Measurements from ENCODE around the gene GTF3C5.

DNA sequence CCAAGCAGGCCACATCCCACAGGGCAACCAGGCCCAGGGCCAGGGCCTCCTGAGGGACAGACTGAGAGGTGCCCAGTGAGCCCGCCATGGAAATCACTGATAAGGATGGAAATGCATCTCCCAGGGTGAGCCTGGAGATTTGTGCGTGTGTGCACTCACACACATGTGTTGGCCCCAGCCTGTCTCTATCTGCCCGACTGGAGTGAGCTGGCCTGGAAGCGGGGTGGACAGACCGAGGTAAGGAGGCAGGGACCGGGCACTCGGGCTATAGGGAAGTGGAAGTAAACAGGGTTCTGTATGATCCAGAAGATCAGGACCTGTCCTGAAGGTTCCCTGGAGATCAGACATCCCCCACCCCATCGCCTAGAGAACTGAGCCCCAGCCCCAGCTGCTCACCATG is 34.9 kb upstream of the GTF3C5 start:
- TF ChIP-seq, protein P1, sequence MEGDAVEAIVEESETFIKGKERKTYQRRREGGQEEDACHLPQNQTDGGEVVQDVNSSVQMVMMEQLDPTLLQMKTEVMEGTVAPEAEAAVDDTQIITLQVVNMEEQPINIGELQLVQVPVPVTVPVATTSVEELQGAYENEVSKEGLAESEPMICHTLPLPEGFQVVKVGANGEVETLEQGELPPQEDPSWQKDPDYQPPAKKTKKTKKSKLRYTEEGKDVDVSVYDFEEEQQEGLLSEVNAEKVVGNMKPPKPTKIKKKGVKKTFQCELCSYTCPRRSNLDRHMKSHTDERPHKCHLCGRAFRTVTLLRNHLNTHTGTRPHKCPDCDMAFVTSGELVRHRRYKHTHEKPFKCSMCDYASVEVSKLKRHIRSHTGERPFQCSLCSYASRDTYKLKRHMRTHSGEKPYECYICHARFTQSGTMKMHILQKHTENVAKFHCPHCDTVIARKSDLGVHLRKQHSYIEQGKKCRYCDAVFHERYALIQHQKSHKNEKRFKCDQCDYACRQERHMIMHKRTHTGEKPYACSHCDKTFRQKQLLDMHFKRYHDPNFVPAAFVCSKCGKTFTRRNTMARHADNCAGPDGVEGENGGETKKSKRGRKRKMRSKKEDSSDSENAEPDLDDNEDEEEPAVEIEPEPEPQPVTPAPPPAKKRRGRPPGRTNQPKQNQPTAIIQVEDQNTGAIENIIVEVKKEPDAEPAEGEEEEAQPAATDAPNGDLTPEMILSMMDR (IDR thresholded peaks at IDR 0.05; ENCODE audit: insufficient read depth, low read length, poor library complexity, severe bottlenecking): no peak
- TF ChIP-seq EZH2phosphoT487 (conservative IDR thresholded peaks at IDR 0.05; ENCODE audit: low read length): no peak

All from SU-DHL-6 (cell line).